ENCODE measurements around the gene SORCS2.

SORCS2 gene

DNA sequence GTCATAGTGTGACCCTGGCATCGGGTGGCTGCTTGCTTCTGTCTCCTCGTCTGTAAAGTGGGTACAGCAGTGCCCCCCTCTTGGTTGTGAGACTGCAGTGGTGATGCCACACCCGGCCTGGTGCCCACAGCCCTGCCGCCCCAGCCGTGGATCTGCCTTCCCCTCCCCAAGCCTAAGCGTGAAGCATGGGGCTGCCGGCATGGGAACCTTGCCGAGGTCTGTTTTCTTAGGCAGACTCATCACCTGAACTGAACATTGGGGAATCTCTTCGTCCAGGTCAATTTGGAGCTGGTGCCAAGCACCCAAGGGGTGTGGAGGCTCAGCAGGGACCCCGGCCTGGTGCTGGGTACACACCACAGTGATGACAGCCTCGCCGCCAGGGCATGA lies 134.0 kb downstream of the SORCS2 start:
- TF ChIP-seq SIN3A (IDR thresholded peaks at IDR 0.05; ENCODE audit: borderline replicate concordance, insufficient read depth, low read length) (no peak), POLR2AphosphoS5 (IDR thresholded peaks at IDR 0.05; ENCODE audit: low read depth, low read length) (no peak), TAF1 (IDR thresholded peaks at IDR 0.05; ENCODE audit: borderline replicate concordance, insufficient read depth, low read length) (no peak), FOXP2 (optimal IDR thresholded peaks at IDR 0.05; ENCODE audit: borderline replicate concordance, extremely low read depth, extremely low read length, insufficient read depth) (no peak)
- TF ChIP-seq, protein P1, sequence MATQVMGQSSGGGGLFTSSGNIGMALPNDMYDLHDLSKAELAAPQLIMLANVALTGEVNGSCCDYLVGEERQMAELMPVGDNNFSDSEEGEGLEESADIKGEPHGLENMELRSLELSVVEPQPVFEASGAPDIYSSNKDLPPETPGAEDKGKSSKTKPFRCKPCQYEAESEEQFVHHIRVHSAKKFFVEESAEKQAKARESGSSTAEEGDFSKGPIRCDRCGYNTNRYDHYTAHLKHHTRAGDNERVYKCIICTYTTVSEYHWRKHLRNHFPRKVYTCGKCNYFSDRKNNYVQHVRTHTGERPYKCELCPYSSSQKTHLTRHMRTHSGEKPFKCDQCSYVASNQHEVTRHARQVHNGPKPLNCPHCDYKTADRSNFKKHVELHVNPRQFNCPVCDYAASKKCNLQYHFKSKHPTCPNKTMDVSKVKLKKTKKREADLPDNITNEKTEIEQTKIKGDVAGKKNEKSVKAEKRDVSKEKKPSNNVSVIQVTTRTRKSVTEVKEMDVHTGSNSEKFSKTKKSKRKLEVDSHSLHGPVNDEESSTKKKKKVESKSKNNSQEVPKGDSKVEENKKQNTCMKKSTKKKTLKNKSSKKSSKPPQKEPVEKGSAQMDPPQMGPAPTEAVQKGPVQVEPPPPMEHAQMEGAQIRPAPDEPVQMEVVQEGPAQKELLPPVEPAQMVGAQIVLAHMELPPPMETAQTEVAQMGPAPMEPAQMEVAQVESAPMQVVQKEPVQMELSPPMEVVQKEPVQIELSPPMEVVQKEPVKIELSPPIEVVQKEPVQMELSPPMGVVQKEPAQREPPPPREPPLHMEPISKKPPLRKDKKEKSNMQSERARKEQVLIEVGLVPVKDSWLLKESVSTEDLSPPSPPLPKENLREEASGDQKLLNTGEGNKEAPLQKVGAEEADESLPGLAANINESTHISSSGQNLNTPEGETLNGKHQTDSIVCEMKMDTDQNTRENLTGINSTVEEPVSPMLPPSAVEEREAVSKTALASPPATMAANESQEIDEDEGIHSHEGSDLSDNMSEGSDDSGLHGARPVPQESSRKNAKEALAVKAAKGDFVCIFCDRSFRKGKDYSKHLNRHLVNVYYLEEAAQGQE (IDR thresholded peaks at IDR 0.05; ENCODE audit: insufficient read depth in 1 of 2, low read depth in 2 of 2, low read length in 2 of 2) = no peak

DNA sequence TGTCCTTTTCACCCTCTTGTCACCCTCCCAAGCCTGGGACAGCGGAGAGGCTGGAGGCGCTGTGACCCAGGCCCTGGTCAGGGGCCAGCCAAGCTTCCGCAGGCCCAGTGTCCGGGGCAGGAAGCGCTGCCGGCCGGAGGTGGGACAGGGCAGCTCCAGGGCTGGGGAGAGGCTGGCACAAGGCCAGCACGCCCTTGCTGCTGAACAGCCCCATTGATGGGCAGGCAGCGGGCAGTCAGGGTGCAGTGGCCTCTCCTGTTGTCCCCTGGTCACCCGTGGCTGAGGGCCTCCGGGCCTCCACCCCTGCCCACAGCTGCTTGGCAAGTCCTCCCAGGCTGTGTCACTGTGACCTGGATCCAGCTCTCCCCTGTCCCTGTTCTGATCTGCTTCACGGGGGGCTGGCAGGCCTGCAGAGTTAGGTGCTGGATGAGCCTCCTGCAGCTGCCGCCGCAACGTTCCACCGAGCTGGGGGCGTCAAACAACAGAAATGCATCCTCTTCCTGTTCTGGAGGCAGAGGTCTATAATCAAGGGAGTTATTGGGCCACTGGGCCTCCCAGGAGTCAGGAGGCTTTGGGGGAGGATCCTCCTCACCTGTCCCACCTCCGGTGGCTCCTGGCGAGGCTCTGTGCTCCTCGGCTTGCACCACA lies 134.5 kb downstream of the SORCS2 start:
- TF ChIP-seq FOXP2 (optimal IDR thresholded peaks at IDR 0.05; ENCODE audit: borderline replicate concordance, extremely low read depth, extremely low read length, insufficient read depth) = no peak
- TF ChIP-seq POLR2AphosphoS5 (IDR thresholded peaks at IDR 0.05; ENCODE audit: low read depth, low read length) = 0 out of 2 replicates have a peak, but pooled peaks have one; percentile 28
- TF ChIP-seq, protein P1 (IDR thresholded peaks at IDR 0.05; ENCODE audit: insufficient read depth in 1 of 2, low read depth in 2 of 2, low read length in 2 of 2) = peak in 1 of 2 experiments; percentile 32; a peak in 1 of 4 replicates

DNA sequence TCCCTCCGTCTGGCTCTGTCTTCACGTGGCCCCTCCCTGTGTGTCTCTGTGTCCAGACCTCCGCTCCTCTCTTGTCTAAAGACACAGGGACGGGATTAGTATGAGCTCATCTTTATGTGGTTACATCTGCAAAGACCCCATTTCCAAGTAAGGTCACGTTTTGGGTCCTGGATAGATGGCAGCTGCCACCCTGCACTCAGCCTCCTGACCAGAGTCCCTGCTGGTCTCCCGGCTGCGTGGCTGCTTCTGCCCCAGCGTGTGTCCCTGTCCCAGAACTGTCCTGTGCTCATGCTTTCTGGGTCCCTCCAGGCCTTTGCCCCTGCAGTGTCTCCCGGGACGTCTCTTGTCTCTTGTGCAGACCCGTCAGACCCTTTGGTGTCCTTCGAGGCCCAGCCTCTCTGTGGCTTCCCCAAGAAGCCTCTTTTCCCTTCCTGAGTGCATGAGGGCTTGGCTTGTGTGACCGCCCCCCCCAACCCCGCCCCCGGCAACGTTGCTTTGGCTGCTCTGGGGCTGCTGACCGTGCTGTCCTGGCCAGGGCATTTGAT lies 135.1 kb downstream of the SORCS2 start:
- no peak for TF ChIP-seq SIN3A (IDR thresholded peaks at IDR 0.05; ENCODE audit: borderline replicate concordance, insufficient read depth, low read length)
- no peak for TF ChIP-seq POLR2AphosphoS5 (IDR thresholded peaks at IDR 0.05; ENCODE audit: low read depth, low read length)
- no peak for TF ChIP-seq TAF1 (IDR thresholded peaks at IDR 0.05; ENCODE audit: borderline replicate concordance, insufficient read depth, low read length)
- TF ChIP-seq, protein P1 (IDR thresholded peaks at IDR 0.05; ENCODE audit: insufficient read depth in 1 of 2, low read depth in 2 of 2, low read length in 2 of 2) = no peak
- no peak for TF ChIP-seq FOXP2 (optimal IDR thresholded peaks at IDR 0.05; ENCODE audit: borderline replicate concordance, extremely low read depth, extremely low read length, insufficient read depth)

GRCh38 chr4:7328162-7328912 lies 136.0 kb downstream of the SORCS2 start:
- TF ChIP-seq SIN3A (IDR thresholded peaks at IDR 0.05; ENCODE audit: borderline replicate concordance, insufficient read depth, low read length) (no peak), TAF1 (IDR thresholded peaks at IDR 0.05; ENCODE audit: borderline replicate concordance, insufficient read depth, low read length) (no peak), FOXP2 (optimal IDR thresholded peaks at IDR 0.05; ENCODE audit: borderline replicate concordance, extremely low read depth, extremely low read length, insufficient read depth) (no peak)

GRCh38 chr4:7328913-7329638 lies 136.7 kb downstream of the SORCS2 start:
- TF ChIP-seq, protein P1 (IDR thresholded peaks at IDR 0.05; ENCODE audit: insufficient read depth in 1 of 2, low read depth in 2 of 2, low read length in 2 of 2) = no peak
- no peak for TF ChIP-seq TAF1 (IDR thresholded peaks at IDR 0.05; ENCODE audit: borderline replicate concordance, insufficient read depth, low read length)
- TF ChIP-seq FOXP2 (optimal IDR thresholded peaks at IDR 0.05; ENCODE audit: borderline replicate concordance, extremely low read depth, extremely low read length, insufficient read depth) = no peak
- no peak for TF ChIP-seq POLR2AphosphoS5 (IDR thresholded peaks at IDR 0.05; ENCODE audit: low read depth, low read length)
- TF ChIP-seq SIN3A (IDR thresholded peaks at IDR 0.05; ENCODE audit: borderline replicate concordance, insufficient read depth, low read length) = no peak

All from PFSK-1 (cell line).